Adipocyte (in vitro differentiated cells): Measurements from ENCODE around the gene BPIFB1.

Source experiments
- DNase-seq: peaks from one replicate; pipeline ENCODE4 v3.0.0-alpha.2; 2015; ENCODE audit warnings: low read depth
- H3K27me3 ChIP-seq: replicated peaks from 2 replicates; pipeline ENCODE4 v1.7.0; 2013; ENCODE audit warnings: mild to moderate bottlenecking, low read length, moderate library complexity; ENCODE audit not compliant: control insufficient read depth, insufficient read depth
- H3K36me3 ChIP-seq: 2 replicates; pipeline ENCODE4 v1.7.0; 2013; ENCODE audit warnings: low read length, mild to moderate bottlenecking, moderate library complexity; ENCODE audit not compliant: control insufficient read depth, insufficient read depth, severe bottlenecking
- H3K4me1 ChIP-seq: 2 replicates; pipeline ENCODE4 v1.7.0; 2013; ENCODE audit warnings: mild to moderate bottlenecking, low read length, moderate library complexity; ENCODE audit not compliant: control insufficient read depth, insufficient read depth
- H3K4me3 ChIP-seq: 2 replicates; pipeline ENCODE4 v1.7.0; 2013; ENCODE audit warnings: mild to moderate bottlenecking, low read length, moderate library complexity
- H3K9ac ChIP-seq: 2 replicates; pipeline ENCODE4 v1.7.0; 2013; ENCODE audit warnings: mild to moderate bottlenecking, low read length, moderate library complexity
- H3K9me3 ChIP-seq: 2 replicates; pipeline ENCODE4 v1.7.0; 2013; ENCODE audit warnings: mild to moderate bottlenecking, low read length, moderate library complexity; ENCODE audit not compliant: control insufficient read depth

The BPIFB1 gene

GRCh38 chr20:33312583-33312982 is 29.6 kb downstream of the BPIFB1 start:
- Histone ChIP-seq H3K9ac (no peak overlapping the region), H3K9me3 (no peaks in the 10 kb centered on the region), H3K27me3 (peaks cover 35% of the 10 kb centered on the region), H3K4me3 (no peak overlapping the region), H3K4me1 (peaks cover 5% of the 10 kb centered on the region), H3K36me3 (no peaks in the 10 kb centered on the region)
- DNase-seq, result no peak

- Histone ChIP-seq H3K9me3 (no peaks in the 10 kb centered on the region), H3K4me1 (peaks cover 5% of the 10 kb centered on the region), H3K27me3 (peaks cover 44% of the 10 kb centered on the region), H3K4me3 (no peak overlapping the region), H3K36me3 (no peaks in the 10 kb centered on the region), H3K9ac (no peak overlapping the region)
- DNase-seq, result no peak
Measured at GRCh38 chr20:33313686-33314314, 30.8 kb downstream of the BPIFB1 start.

- H3K36me3 ChIP-seq, result no peaks in the 10 kb centered on the region
- H3K9ac ChIP-seq, result no peak overlapping the region
- H3K4me1 ChIP-seq, result no peaks in the 10 kb centered on the region
- peaks cover 59% of the 10 kb centered on the region for H3K27me3 ChIP-seq
- DNase-seq, result no peak
- H3K4me3 ChIP-seq, result no peak overlapping the region
- no peaks in the 10 kb centered on the region for H3K9me3 ChIP-seq
Measured at GRCh38 chr20:33316343-33316742, 33.3 kb downstream of the BPIFB1 start.

GRCh38 chr20:33316958-33317357 is 33.9 kb downstream of the BPIFB1 start:
- Histone ChIP-seq H3K9me3 (no peaks in the 10 kb centered on the region), H3K36me3 (no peaks in the 10 kb centered on the region), H3K4me3 (no peak overlapping the region), H3K4me1 (no peaks in the 10 kb centered on the region), H3K9ac (no peak overlapping the region), H3K27me3 (peaks cover 63% of the 10 kb centered on the region)
- no peak for DNase-seq

- no peaks in the 10 kb centered on the region for H3K9me3 ChIP-seq
- H3K27me3 ChIP-seq, result peaks cover 63% of the 10 kb centered on the region
- no peaks in the 10 kb centered on the region for H3K36me3 ChIP-seq
- no peaks in the 10 kb centered on the region for H3K4me1 ChIP-seq
- no peak overlapping the region for H3K4me3 ChIP-seq
- DNase-seq, result no peak
- no peak overlapping the region for H3K9ac ChIP-seq
Measured at GRCh38 chr20:33317424-33318095, 34.5 kb downstream of the BPIFB1 start.

- Histone ChIP-seq H3K27me3 (peaks cover 65% of the 10 kb centered on the region), H3K9me3 (no peaks in the 10 kb centered on the region), H3K4me3 (no peak overlapping the region), H3K36me3 (no peaks in the 10 kb centered on the region), H3K4me1 (no peaks in the 10 kb centered on the region), H3K9ac (no peak overlapping the region)
- DNase-seq, result no peak
Measured at GRCh38 chr20:33318096-33318429, 35.0 kb downstream of the BPIFB1 start.

- no peak overlapping the region for H3K4me3 ChIP-seq
- H3K9me3 ChIP-seq, result no peaks in the 10 kb centered on the region
- no peak overlapping the region for H3K9ac ChIP-seq
- no peaks in the 10 kb centered on the region for H3K4me1 ChIP-seq
- H3K27me3 ChIP-seq, result peaks cover 73% of the 10 kb centered on the region
- DNase-seq, result no peak
- no peaks in the 10 kb centered on the region for H3K36me3 ChIP-seq
Measured at GRCh38 chr20:33320006-33320405, 37.0 kb downstream of the BPIFB1 start.

- Histone ChIP-seq H3K9me3 (no peaks in the 10 kb centered on the region), H3K4me1 (no peaks in the 10 kb centered on the region), H3K27me3 (peaks cover 69% of the 10 kb centered on the region), H3K4me3 (no peak overlapping the region), H3K36me3 (no peaks in the 10 kb centered on the region), H3K9ac (no peak overlapping the region)
- no peak for DNase-seq
Measured at GRCh38 chr20:33322456-33322855, 39.4 kb downstream of the BPIFB1 start.

- Histone ChIP-seq H3K9me3 (no peaks in the 10 kb centered on the region), H3K4me3 (no peak overlapping the region), H3K4me1 (no peaks in the 10 kb centered on the region), H3K27me3 (peaks cover 69% of the 10 kb centered on the region), H3K36me3 (no peaks in the 10 kb centered on the region), H3K9ac (no peak overlapping the region)
- DNase-seq, result no peak
Measured at GRCh38 chr20:33323236-33323635, 40.2 kb downstream of the BPIFB1 start.

GRCh38 chr20:33325350-33325749 is 42.3 kb downstream of the BPIFB1 start:
- Histone ChIP-seq H3K4me3 (no peak overlapping the region), H3K4me1 (no peaks in the 10 kb centered on the region), H3K9ac (no peak overlapping the region), H3K27me3 (peaks cover 74% of the 10 kb centered on the region), H3K9me3 (no peaks in the 10 kb centered on the region), H3K36me3 (no peaks in the 10 kb centered on the region)
- DNase-seq, result no peak

- Histone ChIP-seq H3K36me3 (no peaks in the 10 kb centered on the region), H3K4me3 (no peak overlapping the region), H3K27me3 (peaks cover 87% of the 10 kb centered on the region), H3K4me1 (no peaks in the 10 kb centered on the region), H3K9me3 (no peaks in the 10 kb centered on the region), H3K9ac (no peak overlapping the region)
- no peak for DNase-seq
Measured at GRCh38 chr20:33328157-33329137, 45.4 kb downstream of the BPIFB1 start.
